ENCODE measurements around the gene BFSP1.

The BFSP1 gene

GRCh38 chr20:17533396-17533795 lies 2.2 kb upstream of the BFSP1 start:
- no peak overlapping the region for H3K4me3 ChIP-seq (ENCODE audit: low read depth, low read length)
- TF ChIP-seq CTCF (IDR thresholded peaks at IDR 0.05; ENCODE audit: borderline replicate concordance, insufficient read depth, low read depth, low read length), result no peak

- peak overlapping the region; percentile 43 for H3K4me3 ChIP-seq (ENCODE audit: low read depth, low read length)
- no peak for TF ChIP-seq CTCF (IDR thresholded peaks at IDR 0.05; ENCODE audit: borderline replicate concordance, insufficient read depth, low read depth, low read length)
Measured at GRCh38 chr20:17531665-17532025, 466 bp upstream of the BFSP1 start.

DNA sequence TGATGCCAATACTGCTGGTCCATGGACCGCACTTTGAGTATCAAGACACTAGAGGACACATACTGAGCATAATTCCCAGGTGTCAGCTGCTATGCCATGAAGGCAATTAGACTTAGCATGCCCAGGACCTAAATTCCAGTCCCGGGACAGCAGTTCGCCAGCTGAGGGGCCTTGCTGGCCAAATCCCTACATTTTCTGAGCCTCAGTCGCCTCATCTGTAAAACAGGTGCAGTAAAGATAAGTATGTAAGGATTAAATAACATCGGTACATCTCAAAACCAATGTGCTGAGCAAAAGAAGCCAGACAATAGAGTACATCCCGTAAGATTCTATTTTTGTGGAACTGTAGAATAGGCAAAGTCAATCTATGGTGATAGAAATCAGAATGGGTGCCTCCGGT lies 1.0 kb downstream of the BFSP1 start:
- H3K4me3 ChIP-seq (ENCODE audit: low read depth, low read length), result no peak overlapping the region
- TF ChIP-seq CTCF (IDR thresholded peaks at IDR 0.05; ENCODE audit: borderline replicate concordance, insufficient read depth, low read depth, low read length), result no peak

DNA sequence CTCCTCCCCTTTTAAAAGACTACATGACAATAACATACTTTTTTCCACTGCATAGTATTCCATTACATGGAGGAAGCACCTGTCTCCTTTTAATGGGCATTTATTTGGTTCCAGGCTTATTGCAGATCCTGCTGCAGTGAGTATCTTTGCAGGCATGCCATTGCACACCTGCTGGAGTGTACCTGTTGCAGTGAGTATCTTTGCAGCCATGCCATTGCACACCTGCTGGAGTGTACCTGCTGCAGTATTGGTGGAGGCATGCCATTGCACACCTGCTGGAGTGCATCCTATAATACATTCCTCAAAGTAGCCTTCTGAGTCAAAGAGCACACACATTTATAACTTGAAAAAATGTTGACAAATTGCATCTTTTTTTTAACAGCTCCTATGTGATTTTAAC lies 1.6 kb downstream of the BFSP1 start:
- no peak for TF ChIP-seq CTCF (IDR thresholded peaks at IDR 0.05; ENCODE audit: borderline replicate concordance, insufficient read depth, low read depth, low read length)

DNA sequence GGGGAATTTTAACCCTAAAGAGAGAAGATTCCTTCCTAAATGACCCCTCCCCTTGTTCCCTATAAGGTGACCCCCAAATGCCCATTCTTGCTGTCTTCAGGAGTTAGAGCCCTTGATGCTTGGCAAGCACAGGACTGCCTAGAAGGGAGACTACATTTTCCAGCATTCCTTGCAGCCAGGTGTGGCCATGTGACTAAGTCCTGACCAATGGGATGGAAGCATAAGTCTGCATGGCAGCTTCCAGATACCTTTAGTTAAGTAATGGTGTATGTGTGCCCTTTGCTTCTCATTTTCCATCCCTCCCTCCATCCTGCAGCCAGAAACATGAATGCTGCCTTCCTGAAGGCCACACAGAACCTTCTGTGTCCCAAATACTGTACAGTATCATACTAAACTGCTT lies 5.5 kb downstream of the BFSP1 start:
- H3K4me3 ChIP-seq (ENCODE audit: low read depth, low read length), result no peak overlapping the region
- TF ChIP-seq CTCF (IDR thresholded peaks at IDR 0.05; ENCODE audit: borderline replicate concordance, insufficient read depth, low read depth, low read length), result no peak

More for the DNA sequence above, 1.6 kb downstream of the BFSP1 start:
- H3K4me3 ChIP-seq (ENCODE audit: low read depth, low read length), result no peak overlapping the region

- no peak for TF ChIP-seq CTCF (IDR thresholded peaks at IDR 0.05; ENCODE audit: borderline replicate concordance, insufficient read depth, low read depth, low read length)
- H3K4me3 ChIP-seq (ENCODE audit: low read depth, low read length), result no peak overlapping the region
Measured at GRCh38 chr20:17525132-17525531, 6.0 kb downstream of the BFSP1 start.

DNA sequence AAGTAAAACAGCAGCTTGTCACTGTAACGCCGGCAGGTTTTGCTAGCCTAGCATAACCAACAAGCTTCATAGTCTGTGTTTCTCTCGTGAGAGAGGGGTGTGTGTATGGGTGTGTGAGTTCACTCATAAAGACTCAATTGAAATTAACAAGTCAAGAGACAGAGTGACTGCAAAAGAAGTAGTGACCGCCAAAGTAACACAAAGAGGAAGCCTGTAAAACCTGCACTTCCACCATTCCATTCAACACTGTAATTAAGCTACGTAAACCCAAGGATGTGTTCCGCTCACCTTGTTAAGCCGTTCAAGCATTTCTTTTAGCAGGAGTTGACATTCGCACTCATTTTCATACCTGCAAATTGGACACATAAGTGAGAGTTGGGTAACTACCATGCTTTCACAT lies 6.6 kb downstream of the BFSP1 start:
- H3K4me3 ChIP-seq (ENCODE audit: low read depth, low read length), result no peak overlapping the region
- no peak for TF ChIP-seq CTCF (IDR thresholded peaks at IDR 0.05; ENCODE audit: borderline replicate concordance, insufficient read depth, low read depth, low read length)

All from GM12875 (cell line).